BE2C (cell line): ENCODE results near the gene TMEM156.

Experiments used
- DNase-seq: peaks from one replicate; pipeline ENCODE4 v3.0.0-alpha.2; 2020
- H3K27me3 ChIP-seq: fragments of 250-450 bp; sonication (Bioruptor Pico); 2 replicates; pipeline ENCODE4 v1.5.1; 2020; ENCODE audit warnings: mild to moderate bottlenecking
- H3K36me3 ChIP-seq: fragments of 250-450 bp; sonication (Bioruptor Pico); 2 replicates; pipeline ENCODE4 v1.5.1; 2020; ENCODE audit warnings: mild to moderate bottlenecking
- H3K4me1 ChIP-seq: fragments of 250-450 bp; sonication (Bioruptor Pico); 2 replicates; pipeline ENCODE4 v1.5.1; 2020
- H3K4me3 ChIP-seq: 2 replicates; pipeline ENCODE4 v1.5.1; 2011; ENCODE audit warnings: low read depth, low read length
- H3K9me3 ChIP-seq: fragments of 250-450 bp; sonication (Bioruptor Pico); 2 replicates; pipeline ENCODE4 v1.5.1; 2020
- CTCF ChIP-seq: IDR thresholded peaks from 2 replicates; pipeline ENCODE4 v1.5.1; 2012; ENCODE audit warnings: mild to moderate bottlenecking, low read depth, low read length

Gene TMEM156

DNA sequence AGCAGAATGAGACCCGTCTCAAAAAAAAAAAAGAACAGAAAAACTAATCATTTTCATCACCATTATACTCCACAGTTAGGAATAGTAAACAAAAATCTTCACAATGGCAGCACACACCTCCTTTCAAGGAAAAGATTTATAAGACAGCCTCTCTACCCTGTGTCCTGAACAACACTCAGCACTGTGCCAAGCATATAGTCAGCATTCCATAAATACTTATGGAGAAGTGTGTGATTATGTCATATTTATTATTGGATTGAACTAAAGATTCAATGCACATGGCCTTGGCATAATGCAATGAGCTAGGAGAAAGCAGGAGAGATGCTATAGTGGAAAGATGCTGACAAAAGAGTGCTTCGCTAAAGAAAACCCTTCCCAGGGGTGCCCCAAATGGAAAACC is 112.0 kb downstream of the TMEM156 start:
- Histone ChIP-seq H3K4me1 (no peaks in the 10 kb centered on the region; the same call in 1 of the 2 replicates), H3K9me3 (no peaks in the 10 kb centered on the region), H3K4me3 (no peak overlapping the region), H3K27me3 (no peaks in the 10 kb centered on the region), H3K36me3 (no peaks in the 10 kb centered on the region)
- TF ChIP-seq CTCF, result no peak
- DNase-seq, result no peak

DNA sequence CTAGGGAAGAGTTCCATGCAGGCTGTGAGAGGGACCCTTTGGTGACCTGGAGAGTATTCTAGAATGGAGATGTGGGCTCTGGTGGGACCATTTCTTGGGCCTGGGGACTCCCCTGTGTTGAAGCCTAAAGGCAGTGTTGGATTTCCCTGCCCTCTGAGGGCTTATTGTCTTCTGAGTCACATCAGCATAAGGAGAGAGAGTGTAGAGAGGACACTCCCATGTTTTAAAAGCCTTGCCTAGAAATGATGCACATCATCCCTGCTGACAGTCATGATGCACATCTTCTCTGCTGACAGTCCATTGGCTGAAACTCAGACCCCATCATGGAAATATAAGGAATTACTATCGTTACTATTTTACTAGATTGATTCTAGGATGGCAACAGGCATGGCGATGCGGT is 112.7 kb downstream of the TMEM156 start:
- no peaks in the 10 kb centered on the region for H3K4me1 ChIP-seq

DNA sequence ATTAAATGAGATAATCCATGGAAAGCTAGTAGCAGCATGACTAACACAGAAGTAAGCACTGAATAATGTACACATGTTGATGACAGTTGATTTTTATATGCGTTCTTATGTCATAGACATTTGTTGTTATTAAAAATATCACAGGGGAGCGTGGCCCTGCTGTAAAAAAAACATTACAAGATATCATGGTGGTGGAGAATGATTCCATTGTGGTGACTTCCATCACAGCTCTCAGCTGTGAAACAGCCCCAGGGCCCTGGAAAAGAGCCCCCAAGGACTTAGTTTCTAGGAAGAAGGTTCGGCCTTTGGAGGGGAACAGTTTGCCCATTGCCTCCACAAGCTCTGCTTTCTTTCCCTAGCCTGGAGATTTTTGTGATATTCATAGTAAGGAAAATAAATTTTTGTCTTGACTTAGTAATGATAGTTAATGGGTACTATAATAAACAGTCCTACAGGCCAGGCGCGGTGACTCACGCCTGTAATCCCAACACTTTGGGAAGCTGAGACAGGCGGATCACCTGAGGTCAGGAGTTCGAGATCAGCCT is 114.7 kb downstream of the TMEM156 start:
- Histone ChIP-seq H3K9me3 (no peaks in the 10 kb centered on the region), H3K36me3 (no peaks in the 10 kb centered on the region), H3K4me3 (no peak overlapping the region), H3K27me3 (no peaks in the 10 kb centered on the region), H3K4me1 (no peaks in the 10 kb centered on the region)
- TF ChIP-seq CTCF, result no peak
- DNase-seq, result no peak

More for the DNA sequence above, 112.7 kb downstream of the TMEM156 start:
- H3K4me3 ChIP-seq, result no peak overlapping the region
- H3K36me3 ChIP-seq, result no peaks in the 10 kb centered on the region
- H3K9me3 ChIP-seq, result no peaks in the 10 kb centered on the region
- H3K27me3 ChIP-seq, result no peaks in the 10 kb centered on the region
- no peak for DNase-seq
- no peak for TF ChIP-seq CTCF
